ENCODE results near the gene MAGI2.

MAGI2 gene

DNA sequence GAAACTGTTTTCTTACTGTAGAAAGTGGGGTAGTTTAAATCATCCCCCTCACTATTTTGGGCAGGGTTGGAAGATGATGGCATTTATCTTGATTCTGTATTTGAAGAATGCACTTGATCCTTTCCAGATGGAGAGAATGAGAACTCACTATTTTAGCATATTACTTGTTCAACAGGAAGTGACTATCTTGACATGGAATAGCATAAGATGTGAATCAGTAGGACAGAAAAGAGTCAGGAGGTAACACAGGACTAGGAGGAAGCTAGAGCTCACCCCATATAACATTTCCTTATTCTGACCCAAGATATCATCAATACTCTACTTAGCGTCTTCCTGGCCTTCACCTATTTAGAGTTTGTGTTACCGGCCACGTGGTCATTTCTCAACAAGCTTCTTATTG lies 1254.7 kb downstream of the MAGI2 start:
- no peak for DNase-seq

- DNase-seq, result no peak
Measured at GRCh38 chr7:78197447-78197846, 1256.0 kb downstream of the MAGI2 start.

- no peak for DNase-seq
Measured at GRCh38 chr7:78195281-78195680, 1258.2 kb downstream of the MAGI2 start.

DNA sequence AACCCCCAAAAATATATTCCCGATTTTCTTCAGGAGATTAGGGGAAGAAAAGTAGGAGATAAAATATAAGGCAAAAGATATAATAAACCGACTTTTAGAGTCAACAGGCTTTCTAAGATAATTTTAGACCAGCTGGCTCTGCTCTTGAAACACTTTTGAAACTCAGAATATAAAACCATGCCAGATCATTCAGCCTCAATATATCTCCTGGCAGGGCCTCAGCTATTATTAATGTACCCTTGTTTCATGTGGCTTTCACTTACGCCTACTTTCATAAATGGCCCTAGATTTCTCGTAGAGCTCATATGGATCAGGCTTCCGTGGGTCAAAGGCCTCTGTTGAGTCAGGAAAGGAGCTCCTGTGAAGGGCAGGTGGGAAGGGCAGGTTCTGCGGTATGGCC lies 1258.9 kb downstream of the MAGI2 start:
- DNase-seq, result no peak

- DNase-seq, result no peak
Measured at GRCh38 chr7:78191475-78192079, 1261.9 kb downstream of the MAGI2 start.

DNA sequence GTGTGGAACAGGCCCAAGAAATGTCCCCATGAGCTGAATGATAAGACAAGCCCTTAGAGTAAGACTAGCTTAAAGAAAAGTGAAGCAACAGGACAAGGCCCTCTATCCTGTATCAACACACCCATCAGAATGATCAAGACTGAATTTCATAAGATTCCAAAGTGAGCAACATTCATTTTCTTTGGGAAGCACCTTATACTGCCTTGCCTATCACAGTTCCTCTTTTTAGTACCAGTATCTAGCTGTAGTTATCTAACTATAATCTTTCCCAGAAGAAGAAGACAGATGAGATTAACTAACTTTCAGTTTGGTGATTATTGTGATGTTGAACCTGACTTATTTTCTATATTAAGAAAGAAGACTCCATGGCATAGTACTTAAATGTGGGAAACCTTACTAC lies 1263.7 kb downstream of the MAGI2 start:
- DNase-seq, result no peak

GRCh38 chr7:78185149-78185745 lies 1268.2 kb downstream of the MAGI2 start:
- no peak for DNase-seq

DNA sequence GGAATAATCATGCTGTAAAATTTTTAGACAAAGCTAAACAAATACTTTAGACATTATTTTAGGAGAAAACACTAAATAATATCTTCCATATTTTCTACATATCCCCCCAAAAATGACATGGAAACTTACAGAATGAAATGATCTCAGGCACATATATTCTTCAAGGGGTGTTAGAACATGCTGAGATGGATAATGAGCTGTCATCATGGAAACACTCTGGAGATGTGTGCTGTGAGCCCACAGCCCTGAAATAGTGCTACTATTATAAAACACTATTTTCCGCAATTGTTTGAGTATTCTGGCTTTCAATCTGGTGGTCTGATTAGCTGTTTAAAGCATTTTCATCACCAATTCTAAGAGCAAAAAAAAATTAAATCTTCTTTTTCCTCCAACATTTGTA lies 1269.2 kb downstream of the MAGI2 start:
- DNase-seq, result no peak

DNA sequence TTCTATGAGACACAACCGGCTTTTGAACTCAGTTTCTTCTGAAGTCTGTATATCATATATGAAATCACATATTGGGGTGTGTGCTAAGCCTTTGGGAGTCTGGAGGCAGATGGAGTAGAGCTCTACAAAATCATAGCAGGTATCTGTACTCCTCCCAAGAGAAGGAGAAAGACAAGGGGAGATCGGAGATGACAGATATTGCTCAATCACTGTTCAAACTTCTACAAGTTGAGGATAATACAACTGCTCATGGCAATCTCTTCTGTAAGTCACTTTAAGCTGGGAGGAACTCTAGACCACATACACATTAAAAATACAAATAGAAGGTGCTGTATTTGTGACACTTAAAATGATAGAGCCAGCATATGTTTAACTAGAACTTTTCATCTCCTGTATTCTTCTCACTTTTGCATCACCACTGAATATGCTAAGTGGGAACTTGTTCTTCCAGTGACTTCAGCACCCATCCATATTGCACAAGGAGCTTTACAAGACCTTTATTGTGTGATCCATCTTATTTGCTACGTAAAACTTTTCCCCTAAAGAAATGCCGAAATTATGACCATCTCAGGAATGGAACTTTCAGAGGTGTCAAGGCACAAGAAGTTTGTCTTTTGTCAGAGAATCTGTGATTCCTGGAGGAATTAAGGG lies 1273.5 kb downstream of the MAGI2 start:
- DNase-seq, result no peak

GRCh38 chr7:78179211-78179610 lies 1274.3 kb downstream of the MAGI2 start:
- no peak for DNase-seq

DNA sequence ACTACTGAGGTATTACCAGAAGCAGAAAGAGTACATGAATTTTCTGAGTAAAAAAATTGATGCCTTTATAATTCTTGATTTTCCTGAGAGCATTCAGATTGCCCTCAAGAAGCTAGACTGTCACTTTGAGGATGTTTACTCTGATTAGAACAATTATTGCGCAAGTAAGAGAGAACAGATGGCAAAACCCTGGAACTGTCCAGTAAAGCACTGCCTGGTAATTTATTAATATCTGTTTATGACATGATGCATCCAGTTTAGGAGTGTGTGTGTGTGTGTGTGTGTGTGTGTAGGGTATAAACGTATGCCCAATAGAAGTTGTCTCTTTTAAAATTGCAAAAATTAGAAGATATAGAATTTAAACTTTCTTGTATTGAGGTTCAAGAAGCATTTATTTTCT lies 1275.1 kb downstream of the MAGI2 start:
- DNase-seq, result no peak

- DNase-seq, result no peak
Measured at GRCh38 chr7:78176171-78176570, 1277.3 kb downstream of the MAGI2 start.

DNA sequence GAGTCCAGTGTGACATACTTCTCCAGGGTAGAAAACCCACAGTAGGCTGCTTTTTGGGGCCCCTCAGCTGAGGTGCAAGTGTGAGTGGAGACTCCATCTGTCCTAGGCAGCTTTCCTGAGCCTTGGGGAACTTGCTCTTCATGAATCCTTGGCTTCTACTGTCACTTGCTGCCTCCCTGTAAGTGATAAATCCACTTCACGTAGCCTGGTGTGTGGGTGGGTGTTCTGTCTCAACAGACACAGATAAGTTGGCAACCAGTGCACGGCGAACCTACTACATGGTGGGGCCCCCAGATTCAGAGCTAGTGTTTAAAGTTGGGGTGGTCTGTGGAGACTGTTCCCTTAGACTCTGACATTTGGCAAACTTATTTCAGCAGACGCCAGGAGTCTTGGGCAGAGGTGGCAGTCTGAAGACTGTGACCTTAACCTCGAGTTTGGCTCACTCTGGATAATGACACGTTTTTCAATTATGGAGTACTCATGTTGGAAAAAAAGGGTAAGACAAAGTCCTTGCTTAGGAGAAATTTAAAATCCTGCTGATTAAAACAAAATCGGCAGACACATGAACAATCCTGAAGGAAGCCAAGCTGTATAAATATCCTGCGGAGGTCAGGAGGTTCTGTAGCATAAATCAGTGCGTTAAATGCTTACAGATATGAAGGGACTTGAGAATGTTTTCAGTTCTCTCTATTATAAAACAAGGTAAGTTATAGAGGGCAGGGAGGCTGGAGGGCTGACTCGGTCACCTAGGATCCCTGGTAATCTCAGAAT lies 1278.0 kb downstream of the MAGI2 start:
- DNase-seq, result no peak

- DNase-seq, result no peak
Measured at GRCh38 chr7:78173666-78174065, 1279.8 kb downstream of the MAGI2 start.

GRCh38 chr7:78172933-78173591 lies 1280.4 kb downstream of the MAGI2 start:
- no peak for DNase-seq

- DNase-seq, result no peak
Measured at GRCh38 chr7:78172267-78172757, 1281.2 kb downstream of the MAGI2 start.

GRCh38 chr7:78171398-78171797 lies 1282.1 kb downstream of the MAGI2 start:
- DNase-seq, result no peak

DNA sequence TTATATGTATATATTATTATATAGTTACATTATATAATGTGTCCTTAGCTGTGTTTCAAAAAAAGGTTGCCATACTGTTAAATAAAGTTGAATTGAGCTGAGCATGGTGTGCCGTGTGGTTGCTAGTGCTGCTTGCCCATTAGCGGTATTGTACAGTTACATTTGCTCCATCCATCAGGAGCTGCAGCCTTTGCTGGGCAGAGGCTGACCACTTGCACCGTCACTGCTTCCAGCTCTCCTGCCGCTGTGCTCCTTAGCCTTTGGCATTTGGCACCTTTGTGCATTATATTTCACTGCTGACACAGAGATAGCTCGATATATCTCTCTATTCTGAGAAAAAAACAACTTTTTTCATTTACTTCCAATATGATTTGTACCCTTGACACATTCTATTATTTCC lies 1282.7 kb downstream of the MAGI2 start:
- DNase-seq, result no peak

DNA sequence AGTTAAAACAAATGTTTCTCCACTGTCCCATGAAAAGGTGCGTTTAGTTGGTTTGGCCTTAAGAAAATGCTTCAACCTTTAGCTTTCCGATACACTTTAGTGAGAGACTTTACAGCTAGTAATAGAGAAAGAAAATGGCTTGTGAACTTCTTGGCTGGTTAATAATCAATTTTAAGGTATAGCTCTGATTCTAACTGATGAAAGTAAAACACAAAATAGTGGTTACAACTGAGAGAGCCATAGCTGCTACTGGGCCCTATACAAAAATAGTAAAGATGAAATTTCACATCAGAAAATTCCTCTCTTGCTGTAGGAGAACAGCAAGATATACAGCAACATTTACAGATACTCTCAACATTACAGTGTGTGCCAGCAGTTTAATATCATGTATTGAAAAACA lies 1283.5 kb downstream of the MAGI2 start:
- DNase-seq, result no peak

DNA sequence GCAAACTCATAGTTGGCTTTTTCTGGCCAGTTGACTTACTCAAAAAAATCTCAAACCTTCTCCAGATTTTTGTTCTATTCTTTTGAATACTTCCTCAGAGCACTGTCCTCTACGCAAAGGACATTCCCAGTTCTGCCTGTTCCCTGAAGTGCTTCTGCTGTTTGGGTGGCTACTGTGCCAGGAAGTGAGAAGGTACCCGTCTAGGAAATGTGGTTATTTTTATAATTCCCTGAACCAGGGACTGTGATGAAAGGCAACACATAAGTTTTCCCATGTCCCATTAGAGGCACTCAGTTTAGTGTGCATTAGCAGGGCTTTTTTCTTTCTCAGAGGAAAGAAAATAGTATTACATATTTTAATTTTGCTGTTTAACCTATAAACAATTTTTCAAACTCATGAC lies 1284.6 kb downstream of the MAGI2 start:
- DNase-seq, result no peak

- DNase-seq, result no peak
Measured at GRCh38 chr7:78167860-78168259, 1285.6 kb downstream of the MAGI2 start.

- DNase-seq, result no peak
Measured at GRCh38 chr7:78165854-78166253, 1287.6 kb downstream of the MAGI2 start.

DNA sequence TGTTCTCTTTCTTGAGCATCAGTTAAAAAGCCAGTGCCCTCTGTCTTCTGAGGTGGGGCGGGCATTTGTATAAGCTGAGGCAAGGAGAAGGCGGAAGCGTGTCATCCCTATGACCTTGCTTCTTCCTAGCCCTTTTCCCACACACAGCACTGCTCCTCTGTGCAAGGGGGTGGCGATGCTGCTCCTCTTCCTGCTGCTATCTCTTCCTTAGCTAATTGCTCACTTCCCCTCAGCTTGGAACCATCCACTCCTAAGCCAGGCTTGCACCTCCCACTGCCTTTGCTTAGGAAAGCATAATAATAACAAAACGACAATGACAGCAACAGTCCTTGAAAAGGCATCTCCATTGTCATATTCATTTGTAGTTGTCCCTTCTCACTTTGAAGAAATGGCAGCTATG lies 1288.0 kb downstream of the MAGI2 start:
- no peak for DNase-seq

Data from CD4-positive, alpha-beta T cell treated with Interleukin-17A for 4 hours (primary cell).